Kidney epithelial cell (primary cell): ENCODE results near the gene TSPAN5. TPM values are rescaled to one million over a fixed set of nuclear protein-coding genes. Genes with fewer than 3 reads are reported as not detected.

Experiments
- DNase-seq: peaks from one replicate; pipeline ENCODE4 v3.0.0-alpha.2; 2010; ENCODE audit warnings: low read depth
- H3K27me3 ChIP-seq: 2 replicates; pipeline ENCODE4 v1.6.0; 2011; ENCODE audit warnings: low read length; ENCODE audit not compliant: control insufficient read depth, insufficient read depth
- H3K36me3 ChIP-seq: 2 replicates; pipeline ENCODE4 v1.5.1; 2011; ENCODE audit warnings: low read length; ENCODE audit not compliant: control insufficient read depth, insufficient read depth
- H3K4me3 ChIP-seq: 2 replicates; pipeline ENCODE4 v1.5.1; 2011; ENCODE audit warnings: low read depth, mild to moderate bottlenecking, control low read depth, low read length
- total RNA-seq: library from RNA; depleted of rRNA; stranded (reverse); fragments of >200 nt; gene quantifications from 2 replicates; pipeline ENCODE4 v1.2.3, GENCODE V29; 2015
- TF ChIP-seq, protein P1 (sequence below): IDR thresholded peaks from 2 replicates; pipeline ENCODE4 v1.5.1; 2011; ENCODE audit warnings: mild to moderate bottlenecking, moderate library complexity, low read length, control low read depth, inconsistent platforms; ENCODE audit not compliant: insufficient read depth, poor library complexity, severe bottlenecking

TSPAN5 gene
- total RNA-seq, 1 donor from 2014 or later = 20.5 TPM

DNA sequence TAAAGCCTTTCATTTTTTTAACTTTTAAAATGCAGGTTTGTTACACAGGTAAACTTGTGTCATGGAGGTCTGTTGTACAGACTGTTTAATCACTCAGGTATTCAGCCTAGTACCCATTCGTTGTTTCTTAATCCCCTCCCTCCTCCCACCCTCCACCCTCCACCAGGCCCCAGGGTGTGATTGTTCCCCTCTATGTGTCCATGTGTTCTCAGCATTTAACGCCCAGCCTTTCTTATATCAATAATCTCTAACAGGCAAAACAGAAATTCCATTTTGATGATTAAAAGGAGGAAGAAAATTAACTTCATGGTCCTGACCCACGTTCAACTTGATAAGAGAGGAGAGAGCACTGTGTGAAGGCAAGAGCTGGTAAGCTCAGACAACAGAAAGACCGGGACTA is 75.1 kb downstream of the TSPAN5 start:
- Histone ChIP-seq H3K4me3 (no peak overlapping the region), H3K27me3 (no peaks in the 10 kb centered on the region), H3K36me3 (no peaks in the 10 kb centered on the region)
- TF ChIP-seq, protein P1, sequence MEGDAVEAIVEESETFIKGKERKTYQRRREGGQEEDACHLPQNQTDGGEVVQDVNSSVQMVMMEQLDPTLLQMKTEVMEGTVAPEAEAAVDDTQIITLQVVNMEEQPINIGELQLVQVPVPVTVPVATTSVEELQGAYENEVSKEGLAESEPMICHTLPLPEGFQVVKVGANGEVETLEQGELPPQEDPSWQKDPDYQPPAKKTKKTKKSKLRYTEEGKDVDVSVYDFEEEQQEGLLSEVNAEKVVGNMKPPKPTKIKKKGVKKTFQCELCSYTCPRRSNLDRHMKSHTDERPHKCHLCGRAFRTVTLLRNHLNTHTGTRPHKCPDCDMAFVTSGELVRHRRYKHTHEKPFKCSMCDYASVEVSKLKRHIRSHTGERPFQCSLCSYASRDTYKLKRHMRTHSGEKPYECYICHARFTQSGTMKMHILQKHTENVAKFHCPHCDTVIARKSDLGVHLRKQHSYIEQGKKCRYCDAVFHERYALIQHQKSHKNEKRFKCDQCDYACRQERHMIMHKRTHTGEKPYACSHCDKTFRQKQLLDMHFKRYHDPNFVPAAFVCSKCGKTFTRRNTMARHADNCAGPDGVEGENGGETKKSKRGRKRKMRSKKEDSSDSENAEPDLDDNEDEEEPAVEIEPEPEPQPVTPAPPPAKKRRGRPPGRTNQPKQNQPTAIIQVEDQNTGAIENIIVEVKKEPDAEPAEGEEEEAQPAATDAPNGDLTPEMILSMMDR = no peak
- DNase-seq = no peak

DNA sequence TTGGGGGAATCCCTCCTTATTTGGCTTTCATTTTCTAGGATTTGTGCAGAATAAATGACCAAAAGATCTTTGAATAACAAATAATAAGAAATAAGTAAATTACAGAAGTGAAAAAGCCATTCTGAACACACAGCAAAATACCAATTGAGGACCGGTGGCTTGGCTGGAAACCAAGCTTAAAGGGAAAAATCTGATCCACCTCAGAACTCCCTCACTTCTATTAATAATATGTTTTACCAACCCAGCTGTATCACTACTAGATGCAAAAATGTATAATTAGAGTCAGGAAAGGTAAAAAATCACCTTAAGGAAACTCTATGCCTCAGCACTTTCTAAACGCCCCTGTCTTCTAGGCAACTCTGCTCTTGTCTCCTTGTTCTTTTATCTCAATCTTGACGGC is 77.3 kb downstream of the TSPAN5 start:
- no peaks in the 10 kb centered on the region for H3K36me3 ChIP-seq
- H3K27me3 ChIP-seq = no peaks in the 10 kb centered on the region
- no peak overlapping the region for H3K4me3 ChIP-seq
- no peak for DNase-seq
- TF ChIP-seq, protein P1 = no peak

DNA sequence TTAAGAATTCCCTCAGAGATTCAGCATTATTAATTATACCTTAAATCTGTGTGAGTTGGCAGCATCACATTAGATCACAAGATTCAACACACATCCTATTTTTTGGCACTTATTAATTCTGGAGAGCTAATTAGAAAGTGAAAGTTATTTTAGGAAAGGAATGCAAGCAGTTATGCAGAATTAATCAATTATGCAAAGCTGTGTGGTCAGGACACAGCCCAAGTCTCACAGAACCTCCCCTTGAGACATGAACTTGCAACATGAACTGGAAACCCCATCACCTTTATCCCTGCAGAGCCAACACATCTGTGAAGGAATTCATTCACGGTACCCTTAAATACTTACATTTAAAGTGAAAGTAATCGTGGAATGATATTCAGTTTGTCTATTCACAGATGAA is 80.5 kb downstream of the TSPAN5 start:
- no peak for DNase-seq
- TF ChIP-seq, protein P1 = no peak
- H3K4me3 ChIP-seq = no peak overlapping the region
- H3K36me3 ChIP-seq = no peaks in the 10 kb centered on the region
- no peaks in the 10 kb centered on the region for H3K27me3 ChIP-seq

DNA sequence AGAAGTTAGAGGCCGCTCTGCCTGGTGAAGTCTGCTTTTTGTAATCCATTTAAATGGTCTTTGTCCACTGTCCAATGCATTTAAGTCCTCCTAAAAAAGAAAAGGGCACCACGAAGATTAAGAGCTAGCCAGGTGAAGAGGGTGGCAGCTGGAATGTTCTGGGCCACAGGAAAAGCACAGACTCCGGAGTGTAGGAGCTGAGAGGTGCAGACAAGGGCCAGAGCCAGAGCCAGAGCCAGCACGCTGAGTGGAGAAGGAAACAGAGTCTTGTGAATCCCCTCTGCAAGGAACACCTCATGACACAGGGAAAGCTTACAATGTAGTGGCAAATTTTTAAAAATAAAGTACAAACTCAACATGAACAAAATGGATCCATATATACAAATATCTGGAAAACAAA is 83.6 kb downstream of the TSPAN5 start:
- H3K4me3 ChIP-seq = no peak overlapping the region
- TF ChIP-seq, protein P1 = no peak

DNA sequence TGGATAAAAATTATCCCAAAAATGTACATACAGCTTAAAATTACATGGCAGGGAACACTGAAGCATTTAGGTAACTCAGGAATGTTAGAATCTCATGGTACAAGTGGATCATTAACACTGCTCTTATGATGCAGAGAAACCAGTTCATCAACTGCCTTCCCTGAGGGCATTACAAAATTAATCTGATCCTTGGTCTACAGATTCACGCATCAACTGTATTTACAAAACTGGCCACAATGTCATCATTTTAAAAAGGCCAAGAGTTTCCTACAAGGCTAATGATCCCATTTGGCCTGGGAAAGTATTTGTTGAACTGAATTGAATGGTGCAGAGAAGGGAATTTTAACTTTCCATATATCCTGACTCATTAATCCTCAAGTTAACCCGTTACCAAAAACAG is 84.6 kb downstream of the TSPAN5 start:
- TF ChIP-seq, protein P1 = no peak
- peak; percentile 39 for DNase-seq
- Histone ChIP-seq H3K36me3 (no peaks in the 10 kb centered on the region), H3K27me3 (no peaks in the 10 kb centered on the region), H3K4me3 (no peak overlapping the region)

More for the DNA sequence above, 83.6 kb downstream of the TSPAN5 start:
- DNase-seq = no peak
- no peaks in the 10 kb centered on the region for H3K27me3 ChIP-seq
- no peaks in the 10 kb centered on the region for H3K36me3 ChIP-seq

DNA sequence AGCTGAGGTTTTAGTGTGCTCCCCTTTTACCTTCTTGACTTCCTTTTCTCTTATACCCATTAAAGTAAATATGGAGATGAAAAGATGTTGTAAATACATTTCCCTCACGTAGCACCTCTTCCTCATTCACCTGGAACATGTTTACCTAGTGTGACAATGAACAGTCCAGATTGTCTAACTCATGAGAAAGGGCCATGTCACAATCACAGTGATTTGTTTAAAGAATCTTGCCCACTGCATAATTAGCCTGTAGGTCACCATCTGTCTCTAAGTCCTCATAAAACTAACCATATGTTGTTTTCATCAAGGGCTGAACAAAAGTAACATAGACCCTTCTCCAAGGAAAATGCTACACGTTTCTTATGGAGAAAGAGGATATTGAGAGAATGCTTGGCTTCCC is 85.7 kb downstream of the TSPAN5 start:
- no peak overlapping the region for H3K4me3 ChIP-seq
- no peak for DNase-seq

More for the DNA sequence above, 85.7 kb downstream of the TSPAN5 start:
- no peaks in the 10 kb centered on the region for H3K27me3 ChIP-seq
- H3K36me3 ChIP-seq = no peaks in the 10 kb centered on the region
- TF ChIP-seq, protein P1 = no peak
